H9 (cell line): ENCODE data around the gene PRELID2. TPM values are rescaled to one million over a fixed set of nuclear protein-coding genes. Genes with fewer than 3 reads are reported as not detected.

Experiments
- DNase-seq: peaks from one replicate; pipeline ENCODE4 v3.0.0-alpha.2; 2017
- H2AFZ ChIP-seq: one replicate; pipeline ENCODE4 v1.6.1; 2013; ENCODE audit warnings: mild to moderate bottlenecking, low read length, control low read depth, moderate library complexity
- H2AK5ac ChIP-seq: 2 replicates; pipeline ENCODE4 v1.6.1; 2013; ENCODE audit warnings: low read length, control low read depth, mixed read lengths; ENCODE audit not compliant: insufficient read length
- H2BK120ac ChIP-seq: one replicate; pipeline ENCODE4 v1.6.1; 2013; ENCODE audit warnings: low read depth, mild to moderate bottlenecking, low read length, control low read depth, inconsistent platforms; ENCODE audit not compliant: poor library complexity, severe bottlenecking
- H2BK12ac ChIP-seq: 2 replicates; pipeline ENCODE4 v1.6.1; 2013; ENCODE audit warnings: low read length, control low read depth, mixed read lengths, low read depth; ENCODE audit not compliant: insufficient read length
- H2BK15ac ChIP-seq: 2 replicates; pipeline ENCODE4 v1.6.1; 2013; ENCODE audit warnings: low read depth, low read length, control low read depth
- H2BK20ac ChIP-seq: one replicate; pipeline ENCODE4 v1.6.1; 2013; ENCODE audit warnings: low read depth, mild to moderate bottlenecking, low read length, control low read depth, inconsistent platforms; ENCODE audit not compliant: poor library complexity, severe bottlenecking
- H2BK5ac ChIP-seq: 2 replicates; pipeline ENCODE4 v1.6.1; 2013; ENCODE audit warnings: low read length, control low read depth, mixed read lengths; ENCODE audit not compliant: insufficient read length
- H3K14ac ChIP-seq: 2 replicates; pipeline ENCODE4 v1.6.1; 2013; ENCODE audit warnings: low read length, control low read depth; ENCODE audit not compliant: insufficient read depth
- H3K18ac ChIP-seq: 2 replicates; pipeline ENCODE4 v1.6.1; 2013; ENCODE audit warnings: low read depth, mild to moderate bottlenecking, mixed read lengths, low read length, control low read depth; ENCODE audit not compliant: insufficient read length
- H3K23ac ChIP-seq: 2 replicates; pipeline ENCODE4 v1.6.1; 2013; ENCODE audit warnings: low read length, control low read depth, mixed read lengths, low read depth; ENCODE audit not compliant: insufficient read length
- H3K23me2 ChIP-seq: 2 replicates; pipeline ENCODE4 v1.6.1; 2013; ENCODE audit warnings: low read depth, mild to moderate bottlenecking, mixed read lengths, low read length, control low read depth; ENCODE audit not compliant: insufficient read length, poor library complexity, severe bottlenecking
- H3K27ac ChIP-seq: 2 replicates; pipeline ENCODE4 v1.5.1; 2013; ENCODE audit warnings: low read length, control low read depth, mixed read lengths, low read depth; ENCODE audit not compliant: insufficient read length
- H3K27me3 ChIP-seq: 2 replicates; pipeline ENCODE4 v1.6.1; 2013; ENCODE audit warnings: low read length, control low read depth, inconsistent platforms; ENCODE audit not compliant: insufficient read depth
- H3K4ac ChIP-seq: 2 replicates; pipeline ENCODE4 v1.6.1; 2013; ENCODE audit warnings: low read depth, mild to moderate bottlenecking, control low read depth, inconsistent platforms, low read length, moderate library complexity
- H3K4me1 ChIP-seq: 2 replicates; pipeline ENCODE4 v1.6.1; 2013; ENCODE audit warnings: low read length, control low read depth, inconsistent platforms; ENCODE audit not compliant: insufficient read depth
- H3K4me2 ChIP-seq: 2 replicates; pipeline ENCODE4 v1.6.1; 2013; ENCODE audit warnings: low read length, control low read depth, mixed read lengths; ENCODE audit not compliant: insufficient read length, insufficient read depth
- H3K56ac ChIP-seq: 2 replicates; pipeline ENCODE4 v1.6.1; 2013; ENCODE audit warnings: low read depth, mild to moderate bottlenecking, mixed read lengths, low read length, control low read depth; ENCODE audit not compliant: insufficient read length
- H3K79me1 ChIP-seq: 2 replicates; pipeline ENCODE4 v1.6.1; 2013; ENCODE audit warnings: low read depth, mild to moderate bottlenecking, moderate library complexity, low read length, control low read depth, inconsistent platforms; ENCODE audit not compliant: insufficient read depth, poor library complexity, severe bottlenecking
- H3K79me2 ChIP-seq: 2 replicates; pipeline ENCODE4 v1.6.1; 2013; ENCODE audit warnings: low read length, control low read depth, inconsistent platforms; ENCODE audit not compliant: insufficient read depth
- H3K9ac ChIP-seq: 2 replicates; pipeline ENCODE4 v1.6.1; 2013; ENCODE audit warnings: low read length, control low read depth, mixed read lengths; ENCODE audit not compliant: insufficient read length; ENCODE audit errors: extremely low read depth
- H3K9me3 ChIP-seq: one replicate; pipeline ENCODE4 v1.6.1; 2013; ENCODE audit warnings: low read depth, low read length, inconsistent platforms; ENCODE audit not compliant: control insufficient read depth
- H3T11ph ChIP-seq: one replicate; pipeline ENCODE4 v1.6.1; 2013; ENCODE audit warnings: mild to moderate bottlenecking, low read length, control low read depth, inconsistent platforms
- H4K20me1 ChIP-seq: one replicate; pipeline ENCODE4 v1.6.1; 2013; ENCODE audit not compliant: control insufficient read depth, insufficient read length, insufficient read depth
- H4K5ac ChIP-seq: 2 replicates; pipeline ENCODE4 v1.6.1; 2013; ENCODE audit warnings: low read depth, mild to moderate bottlenecking, mixed read lengths, low read length, control low read depth; ENCODE audit not compliant: insufficient read length
- H4K8ac ChIP-seq: replicated peaks from 2 replicates; pipeline ENCODE4 v1.6.1; 2013; ENCODE audit warnings: low read length, control low read depth, mixed read lengths, low read depth; ENCODE audit not compliant: insufficient read length
- H4K91ac ChIP-seq: 2 replicates; pipeline ENCODE4 v1.6.1; 2013; ENCODE audit warnings: low read depth, mild to moderate bottlenecking, moderate library complexity, mixed read lengths, low read length, control low read depth; ENCODE audit not compliant: insufficient read length
- H3K27ac Mint-ChIP-seq, 3 experiments: 2 replicates in 2 of 3; 3 replicates in 1 of 3; pipeline ENCODE4 v1.8.0; 2020 to 2021; ENCODE audit warnings: mixed read lengths in 3 of 3, mild to moderate bottlenecking in 1 of 3, moderate library complexity in 1 of 3
- H3K27me3 Mint-ChIP-seq: 2 replicates; pipeline ENCODE4 v1.8.0; 2021; ENCODE audit warnings: low read depth, mild to moderate bottlenecking, moderate library complexity, mixed read lengths
- H3K36me3 Mint-ChIP-seq, 3 experiments: 2 replicates in 2 of 3; 3 replicates in 1 of 3; pipeline ENCODE4 v1.8.0; 2020 to 2021; ENCODE audit warnings: low read depth in 3 of 3, mixed read lengths in 3 of 3; ENCODE audit not compliant: insufficient read depth in 1 of 3
- H3K4me1 Mint-ChIP-seq, 2 experiments: 2 replicates each; pipeline ENCODE4 v1.8.0; 2020; ENCODE audit warnings: mixed read lengths in 2 of 2
- H3K4me3 Mint-ChIP-seq, 2 experiments: 2 replicates in 1 of 2; 3 replicates in 1 of 2; pipeline ENCODE4 v1.8.0; 2020 to 2021; ENCODE audit warnings: mild to moderate bottlenecking in 2 of 2, mixed read lengths in 2 of 2, moderate library complexity in 1 of 2
- H3K9me3 Mint-ChIP-seq, 2 experiments: 2 replicates in 1 of 2; 3 replicates in 1 of 2; pipeline ENCODE4 v1.8.0; 2020; ENCODE audit warnings: mild to moderate bottlenecking in 2 of 2, mixed read lengths in 2 of 2, moderate library complexity in 1 of 2
- WGBS: extraction: QIAGEN DNeasy Blood & Tissue Kit; methylation state at CpG from one replicate; pipeline ENCODE4 v1.1.7; 2013; ENCODE audit warnings: missing lambda C conversion rate, low lambda C conversion rate, mixed read lengths; ENCODE audit not compliant: insufficient read length; ENCODE audit errors: extremely low coverage; 5-methylcytosine and 5-hydroxymethylcytosine counted together
- total RNA-seq: library from RNA; stranded (reverse); gene quantifications from 2 replicates; pipeline ENCODE4 v1.2.1, GENCODE V29; 2021
- TF ChIP-seq, protein P1 (sequence below): fragments of 200-600 bp; sonication (generic); conservative IDR thresholded peaks from 3 replicates; pipeline ENCODE4 v1.8.0; 2021; ENCODE audit warnings: antibody characterized with exemption, mild to moderate bottlenecking

PRELID2 gene
- total RNA-seq, 1 experiment from 2014 or later, result 13.2 TPM

DNA sequence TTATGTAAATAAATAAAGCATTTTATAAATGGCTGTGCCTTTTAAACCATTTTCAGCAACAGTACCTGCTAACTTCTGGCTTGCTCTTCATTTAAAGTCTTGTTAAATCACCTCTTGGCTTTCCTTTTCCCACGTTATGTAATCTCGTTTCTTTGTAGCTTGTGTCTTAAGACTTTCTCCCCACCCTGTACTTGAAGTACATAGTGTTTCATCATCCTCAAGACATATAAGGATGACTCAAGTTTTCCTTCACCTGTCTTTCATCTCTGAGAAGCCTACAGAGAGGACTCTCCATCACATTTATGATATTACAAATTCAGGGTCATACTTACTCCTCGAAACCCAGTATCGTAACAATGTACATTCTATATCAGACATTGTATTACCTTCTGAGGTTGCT is 33.9 kb downstream of the PRELID2 start:
- Mint-ChIP-seq H3K27me3 (no peaks in the 10 kb centered on the region), H3K4me1 (peaks cover 6 to 9% of the 10 kb centered on the region in 2 experiments; a peak in 3 of 4 replicates), H3K9me3 (no peaks in the 10 kb centered on the region), H3K36me3 (no peaks in the 10 kb centered on the region), H3K27ac (no peak overlapping the region), H3K4me3 (no peak overlapping the region)
- Histone ChIP-seq H3T11ph (no peak overlapping the region), H3K4me2 (no peak overlapping the region), H3K23me2 (no peaks in the 10 kb centered on the region), H2BK20ac (no peak overlapping the region), H4K91ac (no peak overlapping the region), H2BK120ac (no peak overlapping the region), H2BK15ac (no peak overlapping the region), H3K79me1 (no peaks in the 10 kb centered on the region), H4K8ac (no peak overlapping the region), H3K4me1 (no peaks in the 10 kb centered on the region), H2BK12ac (no peak overlapping the region), H2BK5ac (no peak overlapping the region), H3K79me2 (no peaks in the 10 kb centered on the region), H3K56ac (no peak overlapping the region), H3K14ac (no peak overlapping the region), H3K27ac (no peak overlapping the region), H3K4ac (no peak overlapping the region), H2AK5ac (no peak overlapping the region), H3K18ac (no peak overlapping the region), H2AFZ (no peak overlapping the region), H4K20me1 (no peaks in the 10 kb centered on the region), H3K23ac (no peak overlapping the region), H3K27me3 (no peaks in the 10 kb centered on the region), H4K5ac (no peak overlapping the region), H3K9me3 (no peaks in the 10 kb centered on the region), H3K9ac (no peak overlapping the region)
- WGBS, result no CpG with 5 or more reads among the region's 4 CpGs
- no peak for DNase-seq
- TF ChIP-seq, protein P1, sequence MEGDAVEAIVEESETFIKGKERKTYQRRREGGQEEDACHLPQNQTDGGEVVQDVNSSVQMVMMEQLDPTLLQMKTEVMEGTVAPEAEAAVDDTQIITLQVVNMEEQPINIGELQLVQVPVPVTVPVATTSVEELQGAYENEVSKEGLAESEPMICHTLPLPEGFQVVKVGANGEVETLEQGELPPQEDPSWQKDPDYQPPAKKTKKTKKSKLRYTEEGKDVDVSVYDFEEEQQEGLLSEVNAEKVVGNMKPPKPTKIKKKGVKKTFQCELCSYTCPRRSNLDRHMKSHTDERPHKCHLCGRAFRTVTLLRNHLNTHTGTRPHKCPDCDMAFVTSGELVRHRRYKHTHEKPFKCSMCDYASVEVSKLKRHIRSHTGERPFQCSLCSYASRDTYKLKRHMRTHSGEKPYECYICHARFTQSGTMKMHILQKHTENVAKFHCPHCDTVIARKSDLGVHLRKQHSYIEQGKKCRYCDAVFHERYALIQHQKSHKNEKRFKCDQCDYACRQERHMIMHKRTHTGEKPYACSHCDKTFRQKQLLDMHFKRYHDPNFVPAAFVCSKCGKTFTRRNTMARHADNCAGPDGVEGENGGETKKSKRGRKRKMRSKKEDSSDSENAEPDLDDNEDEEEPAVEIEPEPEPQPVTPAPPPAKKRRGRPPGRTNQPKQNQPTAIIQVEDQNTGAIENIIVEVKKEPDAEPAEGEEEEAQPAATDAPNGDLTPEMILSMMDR, result no peak
